GM18861 (cell line): Measurements from ENCODE around the gene RGMB.

Source experiments
- ATAC-seq: cut with Tn5 transposase; IDR thresholded peaks from one replicate; pipeline ENCODE4 v1.9.1; 2021; ENCODE audit not compliant: unreplicated experiment

The RGMB gene

DNA sequence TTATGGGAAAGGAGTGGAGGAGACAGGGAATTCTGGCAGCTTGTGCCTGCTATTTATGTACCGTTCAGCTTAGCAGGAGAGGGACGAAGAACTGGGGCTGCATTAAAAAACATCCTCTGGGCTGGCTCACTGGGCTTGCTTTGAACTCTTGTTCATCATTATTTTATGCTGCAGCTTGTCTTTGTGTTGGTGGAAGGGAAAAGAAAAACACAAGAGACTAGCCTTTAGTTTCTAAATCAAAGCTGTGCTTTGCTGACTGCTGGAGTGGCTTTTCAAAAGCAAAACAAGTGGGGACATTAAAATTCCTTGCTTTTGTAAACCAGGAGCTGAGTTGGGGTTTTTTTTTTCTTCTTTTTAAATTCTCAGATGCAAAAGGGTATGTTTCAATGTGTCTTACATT is 5.9 kb upstream of the RGMB start:
- ATAC-seq, result no peak

DNA sequence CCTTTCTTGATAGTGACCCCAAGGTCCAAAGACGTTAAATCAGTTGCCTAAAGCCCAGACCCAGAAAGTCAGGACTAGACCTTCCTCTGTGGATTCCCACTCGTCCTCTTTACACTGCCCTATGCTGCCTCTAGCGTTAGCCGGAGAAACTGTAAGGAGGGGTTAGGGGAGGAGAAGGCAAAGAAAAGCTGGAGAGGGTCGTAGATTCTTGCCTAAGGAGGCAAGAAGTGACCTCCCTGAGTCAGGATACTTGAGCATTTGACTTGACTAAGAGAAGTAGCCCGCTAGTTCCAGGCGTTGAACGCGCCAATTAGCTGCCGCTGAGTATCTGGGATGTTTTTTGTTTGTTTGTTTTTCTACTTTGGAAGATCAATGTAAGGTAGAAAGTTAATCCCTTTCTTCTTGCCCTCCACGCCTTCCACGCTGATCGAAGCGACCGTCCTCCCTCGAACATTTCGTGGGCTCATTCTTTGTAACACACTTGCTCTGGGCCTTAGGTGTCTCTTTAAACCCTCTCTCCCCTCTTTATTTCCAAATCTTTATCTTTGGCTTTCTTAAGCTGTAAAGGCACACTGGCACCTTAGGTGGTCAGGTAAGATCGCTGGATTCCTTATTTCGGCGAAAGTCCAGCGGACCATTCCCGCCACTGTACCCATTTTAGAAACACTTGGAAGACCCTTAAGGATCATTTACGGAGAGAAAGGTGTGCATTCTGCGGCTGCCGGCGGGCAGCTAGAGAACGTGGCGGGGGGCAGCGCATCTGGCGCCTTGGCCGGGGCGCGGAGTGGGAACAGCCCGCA is 5.1 kb upstream of the RGMB start:
- ATAC-seq, result peak; percentile 39

DNA sequence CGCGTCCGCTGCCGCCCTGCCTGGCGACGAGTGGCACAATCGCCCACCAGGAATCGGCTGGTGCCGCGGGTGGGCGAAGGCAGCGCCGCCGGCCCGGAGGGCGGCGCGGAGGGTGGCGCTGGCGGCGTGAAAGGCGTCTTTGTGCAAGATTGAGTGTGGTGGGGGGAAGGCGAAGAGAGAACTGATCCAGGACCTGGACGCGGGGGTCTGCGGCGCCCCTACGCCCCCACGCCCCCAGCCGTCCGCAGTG is 4.6 kb upstream of the RGMB start:
- no peak for ATAC-seq

DNA sequence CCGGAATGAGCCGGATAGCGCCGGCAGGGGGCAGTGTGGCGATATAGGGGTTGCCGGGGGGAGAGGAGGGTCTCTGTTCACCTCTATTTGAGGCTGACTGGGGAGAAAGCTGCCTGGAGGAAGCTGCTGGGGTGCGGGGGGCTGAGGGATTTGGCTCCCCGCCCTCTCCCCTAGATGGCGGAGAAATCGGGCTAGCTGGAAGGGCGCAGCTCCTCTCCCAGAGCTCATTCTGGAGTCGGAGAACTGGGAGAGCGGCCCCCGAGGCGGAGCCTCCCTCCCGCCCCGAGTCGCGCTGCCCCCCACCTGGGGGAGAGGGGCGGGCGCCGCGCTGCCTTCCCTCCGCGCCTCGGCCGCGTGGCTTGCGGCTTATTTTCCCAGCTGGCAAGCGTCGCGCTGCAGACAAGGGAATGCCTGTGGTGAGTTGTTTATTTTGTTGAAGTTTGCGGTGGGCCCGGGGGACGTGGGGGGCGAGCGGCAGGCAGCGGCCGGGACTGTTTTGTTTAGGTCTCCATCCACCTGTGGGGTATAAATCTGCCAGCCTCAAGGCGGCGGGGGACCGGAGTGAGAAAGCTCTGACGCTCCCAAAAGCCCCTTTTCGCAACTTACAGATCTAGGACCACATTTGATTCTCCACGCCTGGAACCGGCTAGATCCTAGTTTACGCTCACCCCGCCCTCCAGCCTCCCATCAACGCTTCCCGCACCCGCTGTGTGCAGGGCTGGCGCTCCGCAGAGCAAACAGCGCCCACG is 4.1 kb upstream of the RGMB start:
- ATAC-seq, result no peak

DNA sequence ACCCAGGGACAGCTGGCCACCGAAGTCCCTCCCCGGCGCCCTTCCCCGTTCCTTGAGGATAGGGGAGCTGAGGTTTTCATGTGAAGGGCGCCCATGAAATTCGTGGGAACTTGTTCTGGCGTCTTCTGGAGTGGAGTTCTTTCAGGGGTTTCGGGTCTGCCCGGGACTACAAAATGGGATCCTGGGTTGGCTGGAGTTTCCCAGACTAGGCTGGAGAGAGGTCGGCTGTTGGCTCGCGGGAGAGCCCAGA is 3.6 kb upstream of the RGMB start:
- no peak for ATAC-seq

DNA sequence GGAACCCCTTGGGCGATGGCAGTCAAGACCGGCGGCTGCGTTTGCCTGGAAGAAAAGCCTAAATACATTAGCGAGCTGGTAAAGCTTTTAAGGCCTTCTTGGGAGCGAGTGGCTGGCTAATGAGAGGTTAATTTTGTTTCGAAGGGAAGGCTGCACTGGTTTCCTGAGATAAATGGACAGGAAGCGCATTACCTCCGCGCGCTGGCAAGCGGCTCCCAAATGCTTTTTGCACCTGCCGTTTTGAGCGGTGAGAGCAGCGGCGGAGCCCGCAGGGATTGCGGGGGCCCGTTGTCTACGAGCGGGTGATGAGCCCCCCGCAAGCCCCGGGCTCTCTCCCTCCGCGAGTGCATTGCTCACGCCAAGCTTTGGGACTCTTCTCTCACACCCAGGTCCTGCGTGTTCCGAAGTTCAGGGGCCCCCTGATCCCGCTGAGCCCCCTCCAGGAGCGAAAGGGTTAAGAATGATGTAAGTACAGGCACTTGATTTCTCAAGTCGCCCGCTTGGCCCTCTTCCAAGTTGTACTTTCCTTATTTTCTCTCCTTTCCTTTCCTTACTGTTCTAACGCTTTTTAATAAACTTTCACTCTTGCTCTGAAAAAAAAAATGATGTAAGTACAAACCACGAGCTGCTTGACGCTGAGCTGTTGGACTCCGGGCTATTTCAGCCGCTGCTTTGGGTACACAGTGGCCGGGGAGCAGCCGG is 3.1 kb upstream of the RGMB start:
- ATAC-seq, result no peak

DNA sequence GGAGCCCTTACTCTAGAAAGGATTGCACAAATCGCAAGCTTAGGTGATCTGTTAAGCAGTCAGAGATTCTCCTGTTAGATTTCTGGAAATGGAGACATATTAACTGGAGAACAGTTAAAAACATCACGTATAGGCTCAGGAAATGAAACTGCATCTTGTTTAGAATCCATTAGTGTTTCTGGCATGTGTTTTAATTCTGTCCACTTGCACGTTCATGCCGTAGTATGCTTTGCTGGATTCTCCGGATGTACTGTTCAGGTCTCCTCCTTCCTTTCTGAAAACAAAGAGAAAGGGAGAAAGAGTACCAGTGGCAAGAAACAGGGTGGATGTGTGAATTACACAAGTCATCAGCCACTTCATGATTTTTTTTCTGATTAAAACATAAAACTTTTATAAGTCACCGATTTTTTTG is 2.5 kb upstream of the RGMB start:
- no peak for ATAC-seq

GRCh38 chr5:98771382-98772109 is 1.9 kb upstream of the RGMB start:
- peak; percentile 31 for ATAC-seq

GRCh38 chr5:98772415-98773213 is 849 bp upstream of the RGMB start:
- ATAC-seq, result no peak

DNA sequence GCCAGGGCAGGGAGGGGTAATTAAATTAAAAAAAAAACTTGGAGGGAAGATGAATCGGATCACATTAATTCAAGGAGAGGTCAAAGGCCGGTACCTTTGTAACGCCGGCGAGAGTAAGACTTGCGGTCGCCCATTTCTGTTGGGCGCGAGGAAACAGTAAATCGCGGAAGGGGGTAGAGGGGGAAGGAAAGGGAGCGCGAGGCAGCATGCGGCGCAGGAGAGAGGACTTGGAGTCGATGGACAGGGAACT is 324 bp upstream of the RGMB start:
- ATAC-seq, result no peak

- ATAC-seq, result peak; percentile 27
These were observed 950 bp downstream of the RGMB start for GRCh38 chr5:98774192-98775033.

DNA sequence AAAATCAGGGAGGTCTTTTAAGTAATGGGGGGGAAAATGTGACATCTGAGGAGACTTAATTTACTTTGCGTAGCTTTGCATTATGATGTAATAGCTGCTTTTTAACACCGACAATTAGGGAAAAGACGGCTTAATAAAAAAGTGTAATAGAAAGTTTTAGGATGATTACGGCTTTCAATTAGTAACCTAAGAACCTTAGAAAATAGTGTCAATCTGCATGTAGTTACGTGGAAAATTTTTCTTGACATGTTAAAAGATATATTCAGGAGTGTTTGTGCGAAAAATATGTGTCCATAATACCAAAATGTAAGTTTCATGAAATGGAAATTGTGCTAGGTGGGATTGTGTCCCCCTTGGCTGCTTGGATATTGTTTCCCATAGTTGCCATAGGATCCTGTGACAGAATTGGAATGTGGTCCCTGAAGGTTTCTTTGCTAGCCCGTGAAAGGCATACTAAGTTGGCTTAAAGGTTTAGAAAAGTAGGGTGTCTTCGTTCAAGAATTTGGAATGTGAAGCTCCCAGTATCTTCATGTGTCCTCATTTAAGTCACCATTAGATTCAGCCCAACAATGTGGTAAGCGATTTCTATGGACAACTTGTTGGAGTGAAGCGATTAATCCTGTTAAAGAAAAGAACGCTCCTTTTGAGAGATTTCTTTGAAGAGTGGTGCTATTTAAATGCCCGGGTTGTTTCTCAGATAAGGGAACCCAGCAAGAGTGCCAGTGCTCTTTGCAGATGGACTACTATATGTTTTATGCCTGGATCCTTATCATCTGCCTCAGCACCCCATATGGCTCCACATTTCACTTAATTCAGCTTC is 2.0 kb downstream of the RGMB start:
- no peak for ATAC-seq

- no peak for ATAC-seq
These were observed 2.7 kb downstream of the RGMB start for GRCh38 chr5:98776066-98776705.

- ATAC-seq, result no peak
These were observed 3.8 kb downstream of the RGMB start for GRCh38 chr5:98777295-98777694.

DNA sequence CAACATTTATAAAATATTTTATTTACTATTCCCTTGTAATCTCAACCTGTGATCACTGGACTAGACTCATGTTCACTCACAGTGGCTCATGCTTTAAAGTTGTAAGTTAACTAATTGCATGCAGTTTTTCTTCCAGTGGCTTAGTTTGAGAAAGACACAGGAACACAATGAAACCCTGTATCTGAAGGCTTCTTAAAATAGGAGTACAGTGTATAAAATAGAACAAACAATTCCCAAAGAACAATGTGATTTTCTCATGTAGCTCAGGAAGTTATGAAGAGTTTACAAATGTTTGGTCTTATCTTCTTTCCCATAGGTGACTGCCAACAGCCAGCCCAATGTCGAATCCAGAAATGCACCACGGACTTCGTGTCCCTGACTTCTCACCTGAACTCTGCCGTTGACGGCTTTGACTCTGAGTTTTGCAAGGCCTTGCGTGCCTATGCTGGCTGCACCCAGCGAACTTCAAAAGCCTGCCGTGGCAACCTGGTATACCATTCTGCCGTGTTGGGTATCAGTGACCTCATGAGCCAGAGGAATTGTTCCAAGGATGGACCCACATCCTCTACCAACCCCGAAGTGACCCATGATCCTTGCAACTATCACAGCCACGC is 5.9 kb downstream of the RGMB start:
- ATAC-seq, result no peak

GRCh38 chr5:98780390-98780789 is 6.9 kb downstream of the RGMB start:
- no peak for ATAC-seq

GRCh38 chr5:98781520-98781919 is 8.1 kb downstream of the RGMB start:
- no peak for ATAC-seq

GRCh38 chr5:98781964-98782363 is 8.5 kb downstream of the RGMB start:
- no peak for ATAC-seq
